Fibroblast of pulmonary artery (primary cell): ENCODE measurements around the gene ZNF74.

Source experiments
- DNase-seq: peaks from one replicate; pipeline ENCODE4 v3.0.0-alpha.2; 2010; ENCODE audit warnings: low read depth
- H3K4me3 ChIP-seq: replicated peaks from 2 replicates; pipeline ENCODE4 v1.5.1; 2011; ENCODE audit warnings: low read depth, mild to moderate bottlenecking, control low read depth, low read length, moderate library complexity
- CTCF ChIP-seq: IDR thresholded peaks from 2 replicates; pipeline ENCODE4 v1.5.1; 2011; ENCODE audit warnings: mild to moderate bottlenecking, control low read depth, low read length, inconsistent platforms; ENCODE audit errors: missing control alignments

ZNF74 gene

GRCh38 chr22:20438427-20438677 lies 44.4 kb downstream of the ZNF74 start:
- no peak for DNase-seq
- no peak for TF ChIP-seq CTCF
- peak overlapping the region; percentile 59 for H3K4me3 ChIP-seq

GRCh38 chr22:20438678-20439492 lies 44.9 kb downstream of the ZNF74 start:
- DNase-seq: peak; percentile 18
- peak overlapping the region; percentile 59 for H3K4me3 ChIP-seq
- TF ChIP-seq CTCF: peak; percentile 29

GRCh38 chr22:20439556-20439927 lies 45.6 kb downstream of the ZNF74 start:
- DNase-seq: no peak
- H3K4me3 ChIP-seq: no peak overlapping the region

GRCh38 chr22:20439928-20440575 lies 46.1 kb downstream of the ZNF74 start:
- H3K4me3 ChIP-seq: no peak overlapping the region
- TF ChIP-seq CTCF: no peak
- DNase-seq: no peak

More at GRCh38 chr22:20439556-20439927, 45.6 kb downstream of the ZNF74 start:
- TF ChIP-seq CTCF: no peak

- no peak for TF ChIP-seq CTCF
- H3K4me3 ChIP-seq: no peak overlapping the region
- no peak for DNase-seq
Observed at GRCh38 chr22:20440637-20441591, 47.0 kb downstream of the ZNF74 start.

GRCh38 chr22:20441631-20442484 lies 47.9 kb downstream of the ZNF74 start:
- H3K4me3 ChIP-seq: no peak overlapping the region
- DNase-seq: peak; percentile 61
- TF ChIP-seq CTCF: no peak
